Peyer's patch (tissue), 4 donors: ENCODE measurements around the gene SCAMP4.

Experiments
- CTCF ChIP-seq, 6 experiments: fragments of 450-650 bp in 4 of 6; fragments of 200-600 bp in 2 of 6; sonication (generic) in 1 of 6; IDR thresholded peaks; one replicate each; pipeline ENCODE4 v1.5.1; 2017 to 2019; ENCODE audit warnings: antibody characterized with exemption in 6 of 6, mild to moderate bottlenecking in 3 of 6, moderate library complexity in 1 of 6
- POLR2A ChIP-seq, 2 donors: fragments of 450-650 bp; IDR thresholded peaks; one replicate each; pipeline ENCODE4 v1.5.1; 2017; ENCODE audit warnings: antibody characterized with exemption in 2 of 2, mild to moderate bottlenecking in 2 of 2, moderate library complexity in 2 of 2

GRCh38 chr19:1970003-1970805 lies 65.0 kb downstream of the SCAMP4 start:
- TF ChIP-seq POLR2A (IDR thresholded peaks at IDR 0.05) (no peak), CTCF (IDR thresholded peaks at IDR 0.05) (no peak)
